NCI-H446 (cell line): ENCODE data around the gene ALDH6A1.

Experiments used
- DNase-seq, 2 experiments: peaks; one replicate each; lab custom pipeline; 2025; lab: John Stamatoyannopoulos, UW

Gene ALDH6A1

DNA sequence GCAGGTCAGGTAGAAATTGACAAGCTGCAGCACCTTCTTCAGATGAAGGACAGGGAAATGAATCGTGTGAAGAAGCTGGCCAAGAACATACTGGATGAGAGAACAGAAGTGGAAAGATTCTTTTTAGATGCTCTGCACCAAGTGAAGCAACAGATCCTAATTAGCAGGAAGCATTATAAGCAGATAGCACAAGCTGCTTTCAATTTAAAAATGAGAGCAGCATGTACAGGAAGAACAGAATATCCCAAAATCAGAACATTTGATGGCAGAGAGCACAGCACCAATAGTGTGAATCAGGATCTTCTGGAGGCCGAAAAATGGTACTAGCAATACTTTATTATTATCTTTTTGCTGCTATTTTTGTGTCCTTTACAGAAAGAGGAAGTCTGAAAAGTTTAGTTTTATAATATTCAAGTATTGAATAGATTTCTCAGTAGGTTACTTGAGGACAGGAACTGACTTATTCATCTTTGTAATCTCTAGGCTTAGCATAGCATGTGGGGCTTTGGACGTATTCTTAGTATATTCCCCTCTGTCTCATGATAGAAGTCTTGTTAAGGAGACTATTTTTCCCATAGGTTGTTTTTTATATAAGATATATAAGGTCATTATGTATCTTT is 34.3 kb downstream of the ALDH6A1 start:
- DNase-seq = no peak

GRCh38 chr14:74048281-74048680 is 36.0 kb downstream of the ALDH6A1 start:
- no peak for DNase-seq

DNA sequence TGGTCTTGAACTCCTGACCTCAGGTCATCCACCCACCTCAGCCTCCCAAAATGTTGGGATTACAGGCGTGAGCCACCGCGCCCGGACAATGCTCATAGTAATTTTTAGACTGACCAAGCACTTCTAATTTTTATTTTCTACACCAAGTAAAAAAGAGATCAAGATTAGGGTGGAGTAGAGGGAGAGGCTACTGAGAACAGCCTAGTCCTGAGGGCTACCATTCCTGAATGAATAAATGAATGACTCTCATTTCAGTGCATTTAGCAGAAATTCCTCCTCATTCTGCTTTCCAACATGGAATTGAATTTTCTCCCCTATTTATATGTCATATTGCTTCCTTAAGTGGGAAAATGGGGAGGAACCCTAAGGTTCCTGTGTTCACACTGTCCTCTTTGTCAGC is 38.7 kb downstream of the ALDH6A1 start:
- DNase-seq = no peak

- DNase-seq = no peak
Measured at GRCh38 chr14:74042296-74042695, 42.0 kb downstream of the ALDH6A1 start.

DNA sequence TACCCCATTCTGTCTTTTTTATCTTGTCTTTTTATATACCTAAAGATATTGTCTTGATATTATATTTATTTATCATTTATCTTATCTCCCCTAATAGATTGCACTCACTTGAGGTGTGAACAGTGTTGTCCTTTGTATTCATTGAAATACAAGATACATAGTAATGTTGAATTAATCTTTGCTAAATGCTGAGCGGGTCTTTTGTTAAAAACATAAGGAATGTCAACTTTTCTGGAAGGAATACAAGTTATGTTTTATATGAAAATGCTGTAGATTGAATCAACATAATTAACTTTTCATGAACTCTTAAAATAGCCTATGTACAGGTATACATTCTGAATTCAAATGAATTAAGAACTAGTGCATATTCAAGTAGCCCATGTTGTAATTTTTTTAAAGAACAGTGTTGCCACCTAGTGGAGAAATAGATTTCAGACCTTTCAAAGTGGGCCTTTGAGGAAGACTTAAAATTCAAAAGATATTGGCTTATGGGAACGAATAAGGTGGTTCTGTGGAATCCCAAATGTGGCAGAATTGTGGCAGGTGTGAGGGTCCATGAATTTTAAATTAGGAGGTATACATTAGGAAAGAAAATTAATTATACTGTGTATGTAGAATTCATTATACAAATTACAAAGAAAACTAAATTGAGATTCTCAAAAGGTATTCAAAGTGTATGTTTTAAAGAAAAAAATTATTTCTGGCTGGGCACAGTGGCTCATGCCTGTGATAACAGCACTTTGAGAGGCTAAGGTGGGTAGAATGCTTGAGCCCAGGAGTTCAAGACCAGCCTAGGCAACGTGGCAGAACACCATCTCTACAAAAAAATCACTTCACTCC is 46.0 kb downstream of the ALDH6A1 start:
- DNase-seq = peak; percentile 24 to 66

DNA sequence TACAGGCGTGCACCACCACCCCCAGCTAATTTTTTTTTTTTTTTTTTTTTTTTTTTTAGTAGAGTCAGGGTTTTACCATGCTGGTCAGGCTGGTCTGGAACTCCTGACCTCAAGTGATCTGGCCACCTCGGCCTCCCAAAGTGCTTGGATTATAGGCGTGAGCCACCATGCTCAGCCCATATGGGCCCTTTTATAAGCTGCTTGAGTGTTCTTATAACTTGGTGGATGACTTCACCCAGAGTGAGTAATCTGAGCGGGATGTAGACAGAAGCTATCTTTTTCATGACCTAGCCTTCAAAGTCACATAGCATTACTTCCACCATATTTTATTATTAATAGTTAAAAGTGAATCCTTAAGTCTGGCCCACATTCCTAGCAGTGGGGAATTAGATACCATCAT is 48.7 kb downstream of the ALDH6A1 start:
- no peak for DNase-seq

GRCh38 chr14:74034572-74034971 is 49.7 kb downstream of the ALDH6A1 start:
- DNase-seq = no peak

- no peak for DNase-seq
Measured at GRCh38 chr14:74029136-74029535, 55.1 kb downstream of the ALDH6A1 start.

GRCh38 chr14:74022346-74022745 is 61.9 kb downstream of the ALDH6A1 start:
- DNase-seq = no peak

- no peak for DNase-seq
Measured at GRCh38 chr14:74019408-74020137, 64.7 kb downstream of the ALDH6A1 start.

GRCh38 chr14:74018586-74019407 is 65.5 kb downstream of the ALDH6A1 start, which contains the start of the genes BBOF1 and ENTPD5:
Gene BBOF1 (plus strand): TSS chr14:74019349. CDS start chr14:74019479, 130 bp downstream.
Gene ENTPD5 (minus strand): TSS chr14:74019288. CDS start chr14:73988102, 31,186 bp downstream.
- peak; percentile 44 to 91 for DNase-seq

GRCh38 chr14:74018174-74018585 is 66.1 kb downstream of the ALDH6A1 start:
- no peak for DNase-seq

DNA sequence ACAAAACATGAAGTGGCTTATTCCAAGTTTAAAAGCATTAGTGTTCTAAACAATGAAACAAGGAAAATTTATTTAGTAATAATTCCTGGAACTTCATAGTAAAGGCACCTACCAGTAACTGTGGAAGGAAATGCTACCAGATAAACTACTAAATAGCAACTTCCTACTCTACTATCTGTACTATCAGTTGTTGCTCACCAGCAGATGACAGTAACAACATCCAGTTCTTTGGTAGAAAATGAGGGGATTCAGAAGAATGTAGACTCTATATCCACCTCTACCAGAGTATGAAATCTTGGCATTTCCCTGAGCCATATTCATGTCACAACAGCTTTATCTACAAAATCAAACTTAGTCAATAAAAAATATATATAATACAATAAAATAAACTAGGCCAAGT is 68.3 kb downstream of the ALDH6A1 start:
- no peak for DNase-seq

DNA sequence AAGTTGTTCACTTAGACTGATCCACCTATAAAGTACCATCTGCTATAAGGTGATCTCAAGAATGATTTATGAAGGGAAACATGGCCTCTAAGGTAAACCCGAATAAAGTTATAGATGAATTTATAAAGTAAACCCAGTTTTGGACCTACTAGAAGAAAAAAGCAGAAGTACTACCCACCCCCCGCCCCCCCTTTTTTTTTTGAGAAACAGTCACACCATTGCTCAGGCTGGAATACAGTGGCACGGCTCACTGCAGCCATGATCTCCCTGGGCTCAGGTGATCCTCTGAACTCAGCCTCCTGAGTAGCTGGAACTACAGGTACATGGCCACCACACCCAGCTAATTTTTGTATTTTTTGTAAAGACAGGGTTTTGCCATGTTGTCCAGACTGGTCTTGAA is 69.1 kb downstream of the ALDH6A1 start:
- DNase-seq = no peak

DNA sequence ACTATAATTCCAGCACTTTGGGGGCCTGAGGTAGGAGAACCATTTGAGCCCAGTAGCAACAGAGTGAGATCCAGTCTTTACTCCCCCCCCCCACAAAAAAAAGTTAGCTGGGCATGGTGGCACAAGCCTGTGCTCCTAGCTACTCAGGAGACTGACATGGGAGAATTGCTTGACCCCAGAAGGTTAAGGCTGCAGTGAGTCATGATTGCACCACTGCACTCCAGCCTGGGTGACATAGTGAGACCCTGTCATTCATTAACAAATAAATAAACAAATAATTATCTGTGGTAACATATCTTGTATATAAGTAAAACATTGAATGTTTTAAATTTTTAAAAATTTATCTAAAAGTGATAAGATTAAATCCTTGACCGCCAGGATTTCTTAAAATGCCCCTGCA is 70.0 kb downstream of the ALDH6A1 start:
- DNase-seq = no peak

GRCh38 chr14:74008843-74009499 is 75.3 kb downstream of the ALDH6A1 start:
- no peak for DNase-seq
